ENCODE results near the gene FOXI3.

FOXI3 gene

DNA sequence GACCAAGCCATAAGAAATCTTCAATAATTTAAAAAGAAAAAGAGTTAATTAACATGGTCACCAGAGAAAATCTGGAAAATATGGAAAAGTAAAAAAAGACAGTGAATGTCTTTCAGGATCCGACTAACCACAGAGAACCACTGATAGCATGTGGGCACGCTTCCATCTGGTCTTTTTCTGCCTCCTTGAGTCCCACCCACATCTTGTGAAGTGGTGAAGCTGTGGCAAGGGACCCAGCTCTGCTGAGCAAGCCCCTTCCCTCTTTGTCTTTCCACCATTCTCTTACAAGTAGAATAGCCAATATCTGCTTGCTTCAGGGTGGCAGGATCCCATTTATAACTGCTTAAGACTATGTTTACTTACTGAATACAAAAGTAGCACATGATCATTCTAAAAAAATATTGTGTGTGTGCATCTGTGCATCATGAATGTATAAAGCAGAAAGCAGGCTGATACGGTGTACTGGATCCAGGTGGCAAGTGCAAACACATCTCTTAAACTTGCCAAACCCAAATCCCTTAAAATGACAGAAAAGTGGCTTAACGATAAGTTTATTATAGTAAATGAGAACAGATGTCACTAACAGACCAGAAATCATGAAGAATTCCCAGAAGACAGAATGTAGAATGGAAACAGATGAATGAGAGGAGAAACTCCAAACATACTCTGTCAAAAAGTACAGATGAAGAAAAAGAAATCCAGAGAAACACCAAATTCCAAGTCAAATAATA, 52.3 kb downstream of the FOXI3 start:
- Mint-ChIP-seq H3K36me3 (no peaks in the 10 kb centered on the region), H3K4me1 (no peaks in the 10 kb centered on the region), H3K9me3 (no peaks in the 10 kb centered on the region), H3K4me3 (no peak overlapping the region), H3K27me3 (peaks cover 5% of the 10 kb centered on the region), H3K27ac (no peak overlapping the region)
- DNase-seq (ENCODE audit: low spot score in 2 of 2) (no peak), ATAC-seq (ENCODE audit: low read depth) (no peak)

DNA sequence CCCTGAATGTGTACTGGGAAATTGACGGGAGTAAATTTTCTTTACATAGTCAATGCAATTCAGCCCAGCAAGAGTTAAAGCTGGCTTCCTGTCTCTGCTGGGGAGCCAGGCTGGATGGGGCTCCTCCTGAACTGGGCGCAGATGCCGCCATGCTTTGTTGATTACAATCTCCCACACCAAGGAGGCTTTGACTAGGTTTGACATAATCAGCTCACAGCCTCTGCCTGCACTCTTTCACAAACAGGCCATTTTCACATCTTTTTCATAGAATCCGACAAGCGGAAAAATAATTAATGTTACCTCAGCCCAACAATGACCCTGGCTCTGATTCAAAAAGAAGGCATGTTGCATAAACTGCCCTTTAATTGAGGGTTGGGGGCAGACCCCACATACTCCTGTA, 54.3 kb downstream of the FOXI3 start:
- H3K9me3 Mint-ChIP-seq = no peaks in the 10 kb centered on the region
- peaks cover 9% of the 10 kb centered on the region for H3K27me3 Mint-ChIP-seq
- no peak for ATAC-seq (ENCODE audit: low read depth)
- H3K36me3 Mint-ChIP-seq = no peaks in the 10 kb centered on the region
- DNase-seq (ENCODE audit: low spot score in 2 of 2) = no peak
- no peak overlapping the region for H3K27ac Mint-ChIP-seq
- H3K4me1 Mint-ChIP-seq = no peaks in the 10 kb centered on the region
- H3K4me3 Mint-ChIP-seq = no peak overlapping the region
